Fibroblast of skin of right biceps (primary cell): ENCODE results near the gene NRIP2.
"Not testable (repeated sequence)": the region's sequence is repeated elsewhere in the genome, so short reads cannot be mapped to it uniquely, and the experiment has no call there.

Experiments
- DNase-seq: peaks from one replicate; pipeline ENCODE4 v3.0.0-alpha.2; 2013

Gene NRIP2

GRCh38 chr12:2834581-2835491 is at the start of gene NRIP2:
Gene NRIP2, minus strand, starts transcription at chr12:2835035. Its CDS starts 52 bp downstream, at chr12:2834983.
- DNase-seq: peak; percentile 41

- no peak for DNase-seq
Measured at GRCh38 chr12:2879853-2880252, 45.0 kb upstream of the NRIP2 start.

- no peak for DNase-seq
Measured at GRCh38 chr12:2877953-2878732, 43.3 kb upstream of the NRIP2 start.

GRCh38 chr12:2877047-2877952 is 42.5 kb upstream of the NRIP2 start, which contains the start of the genes FOXM1 and RHNO1:
Gene FOXM1, minus strand, starts transcription at chr12:2877174. Its CDS starts 2,696 bp downstream, at chr12:2874478.
Gene RHNO1, plus strand, starts transcription at chr12:2877223. Its CDS starts 8,144 bp downstream, at chr12:2885367.
- DNase-seq: peak; percentile 89

- DNase-seq: peak; percentile 36
Measured at GRCh38 chr12:2876431-2877046, 41.7 kb upstream of the NRIP2 start.

- DNase-seq: not testable (repeated sequence)
Measured at GRCh38 chr12:2868986-2869632, 34.3 kb upstream of the NRIP2 start.

GRCh38 chr12:2864198-2864597 is 29.4 kb upstream of the NRIP2 start:
- no peak for DNase-seq

GRCh38 chr12:2863402-2863801 is 28.6 kb upstream of the NRIP2 start:
- DNase-seq: not testable (repeated sequence)

GRCh38 chr12:2862876-2863275 is 28.0 kb upstream of the NRIP2 start:
- DNase-seq: no peak

- no peak for DNase-seq
Measured at GRCh38 chr12:2860170-2860569, 25.3 kb upstream of the NRIP2 start.

GRCh38 chr12:2858944-2859421 is 24.1 kb upstream of the NRIP2 start:
- DNase-seq: no peak

- DNase-seq: no peak
Measured at GRCh38 chr12:2858334-2858733, 23.5 kb upstream of the NRIP2 start.

- no peak for DNase-seq
Measured at GRCh38 chr12:2857576-2857975, 22.7 kb upstream of the NRIP2 start.

- DNase-seq: no peak
Measured at GRCh38 chr12:2857021-2857431, 22.2 kb upstream of the NRIP2 start, which contains the start of gene TEX52. Gene TEX52, minus strand, starts transcription at chr12:2857039. Its CDS starts 13 bp downstream, at chr12:2857026.

- no peak for DNase-seq
Measured at GRCh38 chr12:2856051-2856450, 21.2 kb upstream of the NRIP2 start.

GRCh38 chr12:2855546-2855945 is 20.7 kb upstream of the NRIP2 start:
- no peak for DNase-seq

- no peak for DNase-seq
Measured at GRCh38 chr12:2854669-2855453, 20.0 kb upstream of the NRIP2 start.

GRCh38 chr12:2853626-2854025 is 18.8 kb upstream of the NRIP2 start:
- peak; percentile 80 for DNase-seq

GRCh38 chr12:2851931-2852330 is 17.1 kb upstream of the NRIP2 start:
- no peak for DNase-seq

GRCh38 chr12:2845280-2845679 is 10.4 kb upstream of the NRIP2 start:
- peak; percentile 88 for DNase-seq
